GM03348 (cell line): Measurements from ENCODE around the gene TRIM66.

Experiments used
- DNase-seq: peaks from one replicate; pipeline ENCODE4 v3.0.0; 2012; ENCODE audit warnings: low spot score

Gene TRIM66

DNA sequence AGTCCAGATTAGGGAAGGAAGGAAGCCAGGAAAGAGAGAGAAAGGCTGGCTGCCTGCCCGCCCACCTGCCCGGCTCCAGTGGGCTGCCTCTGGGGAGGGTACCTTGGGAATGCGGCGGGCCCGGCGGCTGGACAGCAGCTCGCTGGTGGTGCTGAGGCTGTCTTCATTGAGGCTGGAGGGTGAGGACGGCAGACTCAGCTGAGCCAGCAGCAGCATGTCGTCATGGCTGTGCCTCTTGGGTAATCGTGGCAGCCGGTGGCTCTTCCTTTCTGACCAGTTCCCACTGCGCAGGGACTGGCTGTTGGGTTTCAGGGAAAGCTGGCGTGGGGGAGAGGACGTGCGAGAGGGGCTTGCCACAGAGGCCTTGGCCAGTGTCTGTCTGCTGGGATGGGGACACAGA, 33.0 kb upstream of the TRIM66 start:
- DNase-seq: no peak

DNA sequence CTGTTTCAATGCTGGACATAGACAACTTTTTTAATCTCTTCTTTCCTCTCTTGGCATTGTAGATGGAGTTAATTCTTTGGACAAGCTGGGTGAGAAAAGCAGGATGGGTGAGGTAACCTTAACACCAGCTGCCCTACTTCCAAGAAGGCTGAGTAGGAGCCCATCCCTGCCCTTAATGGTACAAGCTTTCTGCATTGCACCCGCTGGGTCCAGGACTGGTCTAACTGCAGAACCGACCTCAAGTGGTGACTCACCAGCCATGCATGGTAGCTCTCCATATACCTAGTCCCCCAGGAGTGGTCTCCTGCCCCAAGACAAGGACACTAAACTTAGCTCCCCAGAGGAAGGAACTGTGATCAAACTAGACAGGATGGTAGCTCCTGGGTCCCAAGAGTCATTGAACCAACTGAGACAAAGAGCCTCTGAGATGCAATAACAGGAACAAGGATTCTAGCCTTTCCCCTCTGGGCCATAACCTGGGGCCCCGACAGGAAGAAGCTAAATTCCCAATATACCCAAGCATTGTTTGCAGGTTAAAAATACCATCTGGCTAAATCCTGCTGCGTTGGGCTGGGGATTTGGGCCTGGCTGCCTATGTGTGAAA, 32.3 kb upstream of the TRIM66 start:
- no peak for DNase-seq

DNA sequence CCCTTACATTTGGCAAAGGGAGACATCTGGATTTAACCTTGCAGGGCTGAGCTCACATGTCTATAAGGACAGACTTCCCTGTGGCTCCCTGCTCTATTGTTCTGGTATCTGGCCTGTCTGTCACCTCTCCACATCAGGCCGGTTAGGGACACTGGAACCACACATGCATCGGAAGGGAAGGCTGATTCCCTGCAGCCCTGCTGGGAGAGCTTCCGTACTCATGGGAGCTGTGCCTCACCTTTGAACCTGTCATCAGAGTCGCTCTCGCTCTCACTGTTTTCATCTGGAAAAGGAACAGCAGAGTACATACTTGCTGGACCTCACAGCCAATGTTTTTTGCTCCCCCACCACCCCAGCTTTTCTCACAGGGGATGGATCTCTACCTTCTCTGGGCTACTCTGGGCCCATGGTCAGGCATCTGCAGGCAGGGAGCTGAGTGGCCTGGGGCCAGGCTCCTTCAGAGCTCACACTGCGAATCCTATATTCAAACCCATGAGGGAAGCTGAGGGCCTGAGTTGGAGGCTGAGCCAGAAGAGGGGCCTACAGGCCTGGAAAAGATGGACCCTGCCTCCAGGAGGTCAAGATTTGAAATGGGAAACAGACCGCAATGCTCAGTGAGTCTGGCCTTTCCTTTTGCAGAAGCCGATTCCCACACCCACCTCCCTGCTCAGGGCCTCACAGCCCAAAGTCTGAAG, 31.4 kb upstream of the TRIM66 start:
- no peak for DNase-seq

DNA sequence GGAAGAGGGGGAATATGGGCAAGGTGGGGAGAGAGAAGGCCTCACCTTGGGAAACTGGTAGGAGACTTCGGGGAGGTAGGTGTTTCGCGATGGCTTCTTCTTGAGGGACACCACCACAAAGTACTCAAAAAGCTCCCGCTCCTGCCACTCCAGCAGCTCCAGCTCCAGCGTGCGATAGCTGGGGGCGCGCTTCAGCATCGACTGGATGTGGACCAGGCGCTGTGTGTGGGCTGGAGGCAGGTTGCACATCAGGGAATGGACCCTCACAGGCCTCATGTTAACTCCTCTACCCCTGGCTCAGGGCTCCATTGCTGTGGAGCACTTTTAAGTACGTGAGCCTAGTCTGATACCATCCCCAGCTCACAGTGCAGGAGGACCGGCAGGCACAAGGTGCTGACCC, 30.0 kb upstream of the TRIM66 start:
- no peak for DNase-seq

DNA sequence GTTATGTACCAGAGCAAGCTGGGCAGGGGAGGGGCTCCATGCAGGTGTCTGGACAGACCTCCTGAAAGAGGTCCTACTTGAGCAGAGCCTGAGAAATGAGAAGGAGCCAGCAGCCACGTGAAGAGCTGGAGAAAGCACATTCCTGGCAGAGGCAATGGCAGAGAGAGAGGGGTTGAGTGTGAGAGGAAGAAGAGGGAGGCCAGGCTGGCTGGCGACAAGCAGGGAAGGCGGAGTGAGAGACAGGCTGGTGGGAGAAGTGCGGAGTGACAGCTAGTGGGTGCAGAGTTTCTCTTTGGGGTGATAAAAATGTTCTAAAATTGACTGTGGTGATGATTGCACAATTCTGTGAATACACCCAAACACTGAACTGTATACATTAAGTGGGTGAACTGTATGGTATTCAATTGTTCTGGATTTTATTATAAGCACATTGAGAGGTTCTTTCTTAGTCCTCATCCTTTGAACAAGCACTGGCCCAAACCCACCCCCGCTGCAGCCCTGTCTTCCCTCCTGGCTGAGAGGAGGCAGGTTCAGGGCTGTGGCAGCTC, 29.5 kb upstream of the TRIM66 start:
- DNase-seq: no peak

DNA sequence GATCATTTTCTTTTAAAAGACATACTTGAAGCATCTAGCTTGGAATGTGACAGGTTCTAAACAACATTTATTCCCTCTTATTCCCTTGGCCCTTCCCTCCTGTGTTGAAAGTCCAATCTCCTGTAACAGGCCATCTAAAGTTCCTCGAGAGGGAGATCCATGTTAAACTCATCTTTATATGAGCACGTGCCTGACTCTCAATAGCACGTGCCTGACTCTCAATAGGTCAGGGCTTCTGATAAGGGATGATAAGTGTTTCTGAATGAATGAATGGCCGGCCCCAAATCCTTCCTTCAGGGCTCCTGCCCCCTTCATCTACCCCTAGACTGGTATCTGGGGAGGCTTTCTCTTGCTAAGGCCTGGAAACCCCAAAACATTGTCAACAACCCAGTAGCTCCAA, 27.3 kb upstream of the TRIM66 start:
- no peak for DNase-seq

DNA sequence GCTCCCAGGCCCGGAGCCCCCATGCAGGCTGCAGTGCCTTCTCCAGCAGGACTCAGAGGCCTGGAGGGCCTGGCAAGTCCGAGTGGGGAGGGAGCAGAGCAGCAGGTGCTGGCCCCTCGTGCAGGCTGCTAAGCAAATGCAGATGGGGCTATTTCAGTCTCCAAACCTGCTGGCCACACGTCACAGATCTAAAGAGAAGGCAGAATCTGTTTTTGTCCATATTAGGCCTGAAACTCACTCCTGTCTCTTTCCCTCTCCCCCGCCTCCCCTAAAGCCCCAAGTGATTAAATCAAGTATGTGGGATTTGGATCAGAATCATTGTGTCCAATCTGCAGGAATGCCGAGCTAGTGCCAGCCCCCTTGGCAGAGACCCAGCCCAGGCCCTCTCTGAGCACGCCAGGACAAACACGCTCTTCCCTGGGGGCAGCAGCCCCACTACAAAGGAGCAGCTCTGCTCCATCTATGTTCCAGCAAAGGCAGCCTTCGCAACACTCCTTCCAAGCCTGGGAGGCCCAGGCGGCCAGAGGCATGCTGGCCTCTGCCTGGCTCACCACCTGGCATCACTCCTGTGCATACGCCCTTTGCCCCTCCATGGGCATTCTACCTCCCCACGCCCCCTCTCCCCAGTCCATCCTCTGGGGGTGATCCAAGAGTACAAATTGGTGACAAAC, 26.7 kb upstream of the TRIM66 start:
- DNase-seq: peak; percentile 86

DNA sequence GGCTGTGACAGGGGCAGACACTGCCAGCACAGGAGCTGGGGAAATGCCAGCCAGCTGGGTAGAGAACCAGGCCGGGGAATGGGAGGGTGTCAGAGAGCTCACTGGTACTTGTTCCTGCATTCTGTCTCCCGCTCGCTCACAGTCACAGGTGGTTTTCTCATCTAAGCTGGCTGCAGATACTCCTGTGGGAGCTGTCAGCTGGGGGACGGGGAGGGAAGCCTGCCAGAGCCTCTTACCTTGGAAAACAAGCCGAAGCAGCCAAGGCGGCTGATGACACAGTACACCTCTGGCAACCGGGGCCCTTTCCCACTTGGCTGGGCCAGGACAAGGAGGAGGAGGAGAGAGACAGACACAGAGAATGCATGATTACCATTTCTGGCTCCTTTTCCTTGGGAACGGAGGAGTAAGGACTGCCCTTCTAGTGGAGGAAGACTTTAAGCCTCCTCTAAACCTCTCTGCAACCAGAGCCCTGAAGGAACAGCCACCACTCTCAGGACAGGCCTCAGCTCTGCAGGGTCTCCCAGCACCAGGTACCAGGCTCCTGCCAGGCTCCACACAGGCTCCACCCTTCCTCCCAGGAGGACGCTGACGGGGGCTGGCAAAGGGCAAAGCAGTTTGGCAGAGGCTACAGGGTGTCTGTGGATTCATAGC, 25.2 kb upstream of the TRIM66 start:
- no peak for DNase-seq

DNA sequence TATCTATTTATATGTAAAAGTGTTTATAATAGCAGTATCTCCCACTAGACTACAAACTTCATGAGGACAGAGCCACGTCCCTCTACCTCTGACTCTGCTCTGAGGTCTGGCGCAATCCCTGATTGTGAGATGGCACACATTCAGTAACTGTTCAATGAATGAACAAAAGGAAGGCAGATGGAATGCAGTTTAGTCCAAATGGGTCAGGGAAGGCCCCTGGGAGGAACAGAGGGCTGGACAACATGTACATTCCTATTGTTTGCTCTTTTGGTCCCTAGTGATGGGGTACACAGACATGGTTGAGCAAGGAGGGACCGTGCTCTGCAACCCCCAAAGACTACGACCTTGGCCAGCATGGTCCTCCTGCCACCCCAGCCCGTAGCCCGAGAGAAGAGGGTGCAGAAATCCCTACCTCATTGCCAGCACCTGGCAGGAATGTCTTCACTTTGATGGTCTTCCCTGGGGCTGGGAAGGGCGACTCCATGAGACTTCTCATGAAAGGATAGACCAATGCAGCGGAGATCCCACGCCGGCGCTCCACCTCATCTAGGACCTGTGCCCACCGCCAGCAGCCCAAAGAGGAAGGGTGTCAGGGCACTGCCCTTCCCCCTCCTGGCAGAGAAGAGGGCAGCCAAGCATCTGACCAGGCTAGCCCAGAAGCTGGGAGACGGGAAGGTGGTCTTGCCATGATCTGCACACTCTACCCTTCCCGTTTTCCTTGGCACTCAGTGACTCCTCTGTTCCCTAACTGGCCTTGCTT, 24.4 kb upstream of the TRIM66 start:
- no peak for DNase-seq

DNA sequence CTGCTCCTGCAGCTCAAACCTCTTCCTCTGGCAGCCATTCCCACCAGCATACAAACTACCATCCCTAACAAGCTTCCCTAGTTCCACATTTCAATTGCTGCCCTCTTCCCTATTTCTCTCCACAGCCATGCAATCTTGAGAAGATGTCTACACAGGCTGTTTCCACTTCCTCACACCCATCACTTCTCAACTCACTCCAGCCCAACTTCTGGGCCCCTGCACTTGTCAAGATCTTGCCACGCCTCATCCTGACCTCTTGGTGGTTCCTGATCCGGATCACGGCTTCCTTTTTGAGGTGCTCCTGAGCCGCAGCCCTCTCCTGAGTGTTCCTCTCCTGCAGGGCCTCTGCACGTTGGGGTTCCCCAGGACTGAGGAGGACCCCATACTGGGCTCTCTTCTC, 22.7 kb upstream of the TRIM66 start:
- DNase-seq: no peak

DNA sequence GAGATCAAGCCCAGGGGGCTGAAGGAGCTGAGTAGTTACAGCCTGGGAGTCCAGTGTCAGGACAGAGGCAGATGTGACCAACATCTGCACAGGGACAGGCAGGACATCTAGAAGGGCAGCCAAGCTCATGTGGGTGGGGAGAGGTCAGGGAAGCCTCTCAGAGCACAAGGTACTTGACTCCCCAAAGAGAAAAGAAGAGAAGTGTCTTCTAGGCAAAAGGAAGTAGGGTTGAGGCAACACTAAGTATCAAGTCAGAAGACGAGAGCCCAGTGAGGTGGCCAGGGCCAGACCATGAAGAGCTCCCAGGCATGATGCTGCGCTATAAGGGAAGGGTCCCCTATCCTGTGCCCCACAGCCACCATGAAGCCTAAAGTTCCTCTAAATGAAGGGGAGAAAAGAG, 21.7 kb upstream of the TRIM66 start:
- no peak for DNase-seq

DNA sequence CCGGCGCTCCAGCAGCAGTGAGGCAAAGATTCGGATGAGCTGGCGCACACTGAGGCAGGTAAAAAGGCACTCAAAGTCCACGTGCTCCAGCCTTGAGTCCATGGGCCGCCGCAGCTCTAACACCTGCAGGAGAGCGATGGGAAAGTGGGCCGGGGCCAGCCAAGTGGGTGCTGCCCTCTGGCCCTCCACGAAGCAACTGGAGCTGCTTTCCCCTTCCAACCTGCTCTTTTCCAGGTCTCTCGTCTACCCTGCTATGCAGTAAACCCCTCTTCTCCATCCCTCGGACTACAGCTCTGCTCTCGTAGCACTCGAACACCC, 20.1 kb upstream of the TRIM66 start:
- no peak for DNase-seq

DNA sequence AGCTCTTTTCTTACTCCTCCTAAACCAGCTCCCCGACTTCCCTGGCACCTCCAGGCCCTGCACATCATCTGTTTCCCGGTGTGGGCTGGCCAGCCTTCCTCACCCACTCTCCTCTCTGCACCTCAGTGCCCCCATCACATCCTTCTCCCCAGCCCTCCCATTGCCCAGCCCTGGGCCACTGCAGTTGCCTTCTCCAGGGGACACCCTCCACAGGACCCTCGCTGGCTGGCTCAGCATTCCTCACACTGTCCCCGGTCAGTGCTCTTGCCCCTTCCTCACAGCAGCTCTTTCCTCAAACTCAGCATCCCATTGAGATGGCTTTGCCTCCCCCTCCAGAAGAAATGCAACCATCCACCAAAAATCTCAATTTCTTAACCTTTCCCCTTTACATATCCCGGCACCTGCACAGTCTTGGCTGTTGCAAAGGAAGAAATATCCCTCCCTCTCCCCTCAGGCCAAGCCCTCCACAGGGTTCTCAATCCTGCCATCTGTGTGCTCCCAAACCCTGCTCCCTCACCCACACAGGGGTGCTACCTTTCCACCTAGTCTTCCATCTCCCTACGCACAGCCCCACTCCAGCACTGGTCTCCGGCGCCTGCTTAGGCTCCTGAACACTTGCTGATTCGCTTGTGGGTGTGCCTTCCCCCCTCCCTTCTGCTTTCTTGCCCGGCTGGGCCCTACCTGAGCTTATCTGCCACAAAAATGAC, 19.6 kb upstream of the TRIM66 start:
- DNase-seq: no peak

DNA sequence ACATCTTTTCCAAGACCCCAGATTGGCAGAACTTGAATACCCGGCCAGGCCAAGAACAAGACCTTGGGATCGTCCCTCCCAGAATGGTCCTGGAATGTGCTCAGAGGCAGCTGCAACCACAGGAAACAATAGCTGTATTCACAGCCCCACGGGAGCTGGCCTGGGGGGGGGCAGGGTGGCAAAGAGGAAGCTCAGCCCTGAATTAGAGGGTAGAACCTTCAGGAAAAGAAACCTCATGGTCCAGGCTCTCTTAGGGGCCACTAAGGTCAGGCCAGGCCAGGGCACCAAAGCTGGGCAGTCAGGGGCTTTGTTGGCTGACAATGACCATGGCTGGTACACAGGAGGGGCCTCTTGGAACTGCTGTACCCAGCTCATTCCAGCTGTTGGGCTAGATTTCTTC, 17.4 kb upstream of the TRIM66 start:
- DNase-seq: peak; percentile 82

DNA sequence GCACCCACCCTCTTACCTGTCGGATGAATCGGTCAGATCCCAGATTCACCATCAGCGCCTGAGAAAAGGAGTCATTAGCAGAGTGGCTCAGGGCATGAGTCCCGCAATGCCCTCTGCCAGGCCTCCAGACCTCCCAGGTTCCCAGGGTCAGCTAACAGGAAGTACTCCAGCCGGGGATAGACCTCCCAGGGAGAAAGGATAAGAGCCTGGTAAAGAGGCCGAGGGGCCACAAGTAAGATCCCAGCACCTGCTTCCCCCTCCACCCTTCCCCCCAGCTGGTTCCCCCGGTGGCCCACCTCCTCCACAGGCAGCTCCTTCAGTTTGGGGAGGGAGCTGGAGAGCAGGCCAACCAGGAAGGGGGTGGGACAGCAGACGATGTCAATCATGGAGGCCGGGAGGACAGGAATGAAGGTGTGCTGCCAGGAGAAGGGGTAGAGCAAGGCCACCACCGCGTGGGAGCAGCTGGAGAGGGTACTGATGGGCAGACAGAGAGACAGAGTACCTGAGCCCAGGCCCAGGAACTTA, 16.5 kb upstream of the TRIM66 start:
- DNase-seq: no peak

DNA sequence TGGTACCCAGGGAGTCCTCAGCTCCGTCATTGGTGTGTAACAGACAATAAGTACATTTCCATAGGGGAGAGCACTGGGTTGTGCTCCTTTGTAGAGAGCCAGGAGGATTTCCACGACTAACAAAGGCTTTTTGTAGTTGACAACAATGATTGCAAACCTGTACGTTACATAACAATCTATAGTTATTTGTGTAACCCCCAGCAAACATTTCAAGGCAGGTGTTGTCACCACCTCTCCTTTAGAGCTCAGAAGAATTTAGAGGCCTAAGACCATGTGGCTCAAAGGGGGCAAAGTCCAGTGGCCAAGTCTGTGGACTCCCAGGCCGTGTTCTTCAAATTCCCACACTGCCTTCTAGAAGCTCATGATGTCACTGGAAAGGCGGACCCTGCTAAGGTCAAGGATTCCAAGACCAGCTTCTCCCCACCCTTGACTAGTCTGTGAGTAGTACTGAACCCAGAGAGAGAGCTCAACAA, 15.9 kb upstream of the TRIM66 start:
- DNase-seq: no peak

DNA sequence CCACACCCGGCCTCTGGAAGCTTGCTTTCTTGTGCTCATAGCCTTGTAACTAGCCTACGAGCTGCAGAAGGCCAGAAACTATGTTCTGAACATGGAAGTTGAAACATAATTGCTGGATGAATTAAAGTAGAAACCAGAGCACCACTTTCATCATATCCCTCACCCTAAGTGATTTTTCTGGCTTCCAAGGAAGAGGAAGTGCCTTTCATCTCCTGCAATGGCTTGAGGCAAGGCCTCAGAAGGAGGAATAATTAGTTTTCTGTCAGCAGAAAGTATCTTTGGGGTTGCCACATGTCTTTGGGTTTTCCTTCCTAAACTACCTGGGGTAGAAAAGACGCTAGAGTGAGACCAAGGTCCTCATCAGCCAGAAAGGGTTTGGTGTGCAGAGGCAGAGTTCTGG, 14.6 kb upstream of the TRIM66 start:
- DNase-seq: no peak

DNA sequence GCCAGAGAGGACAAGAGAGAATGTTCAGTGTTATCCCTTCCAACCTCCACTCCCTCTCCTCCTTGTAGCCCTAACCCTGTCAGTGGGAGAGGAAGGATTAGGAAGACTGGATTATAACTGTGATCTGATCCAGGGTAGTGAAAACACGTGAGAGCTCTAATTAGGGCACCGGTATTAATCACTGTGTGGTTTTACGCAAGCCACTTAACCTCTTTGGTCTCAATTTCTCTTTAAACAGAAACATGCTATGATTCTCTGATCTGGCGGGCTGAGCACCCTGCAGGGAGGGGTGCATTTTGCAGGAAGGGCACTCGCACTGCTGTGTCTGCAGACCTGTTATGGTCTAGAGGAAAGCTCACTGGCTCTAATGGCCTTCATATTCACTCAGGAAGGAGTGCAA, 11.7 kb upstream of the TRIM66 start:
- no peak for DNase-seq

DNA sequence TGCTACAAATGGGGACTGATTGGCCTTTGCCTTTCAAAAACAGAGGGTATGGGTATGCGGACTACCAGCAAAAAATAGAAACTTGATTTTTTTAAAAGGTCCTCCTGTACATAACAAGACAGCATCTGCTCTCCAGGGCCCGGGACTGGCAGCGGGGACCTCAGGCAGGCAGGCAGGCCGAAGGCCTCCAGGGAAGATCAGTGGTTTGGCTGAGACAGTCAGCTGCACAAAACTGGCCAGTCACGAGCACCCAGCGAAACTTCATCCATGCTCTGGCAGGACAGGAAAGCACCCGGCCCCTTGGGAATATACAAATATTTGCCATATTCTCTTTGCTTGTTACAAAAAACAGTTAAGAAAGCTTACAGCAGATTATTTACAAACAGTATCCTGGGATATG, 11.1 kb upstream of the TRIM66 start:
- no peak for DNase-seq

DNA sequence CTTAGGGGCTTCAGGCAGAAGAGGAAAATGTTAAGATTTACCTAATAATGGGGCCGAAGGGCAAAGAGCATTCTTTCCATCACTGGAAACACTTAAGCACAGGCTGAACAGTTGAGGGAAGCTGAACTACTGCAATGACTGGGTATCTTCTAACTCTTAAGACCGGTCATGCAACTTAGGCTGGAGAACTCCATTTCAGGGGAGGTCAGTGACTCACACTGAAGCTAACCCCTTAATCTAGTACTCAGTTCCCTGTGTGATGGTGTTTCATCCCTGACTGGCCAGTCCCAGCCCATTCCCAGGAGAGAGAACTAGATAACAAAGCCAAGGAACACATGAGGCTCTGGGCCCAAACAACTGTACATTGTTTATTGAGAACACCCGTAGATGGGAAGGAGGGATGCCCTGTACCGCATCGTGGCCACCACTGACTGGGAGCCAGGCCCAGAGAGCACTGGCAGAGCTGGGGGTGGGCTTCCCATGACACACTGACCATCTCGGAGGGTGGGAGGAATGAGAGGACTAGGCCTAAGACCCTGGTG, 10.6 kb upstream of the TRIM66 start:
- no peak for DNase-seq

DNA sequence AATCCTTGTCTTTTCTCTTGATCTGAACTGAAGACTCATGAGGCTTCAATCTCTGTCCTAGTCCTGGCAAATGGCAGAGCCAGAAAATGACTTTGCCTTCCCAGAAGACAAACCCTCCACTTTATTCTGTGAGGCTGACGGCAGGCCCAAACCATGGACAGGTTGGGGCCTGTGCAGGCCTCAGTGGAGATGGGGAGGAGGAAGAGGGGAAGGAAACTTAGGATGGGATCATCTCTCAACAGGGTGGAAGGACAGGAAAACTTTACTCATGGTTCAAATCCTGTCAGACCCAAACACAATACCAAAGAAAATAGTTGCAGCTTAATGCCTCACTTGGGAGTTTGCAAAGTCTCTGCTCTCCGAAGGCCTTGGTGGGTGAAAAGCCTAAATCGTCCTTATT, 10.0 kb upstream of the TRIM66 start:
- no peak for DNase-seq
